ENCODE results near the gene LRRC3. TPM values are rescaled to one million over a fixed set of nuclear protein-coding genes. Genes with fewer than 3 reads are reported as not detected.
A peak's percentile ranks its signal among the peaks of the same experiment; 100 is the strongest.

LRRC3 gene
- total RNA-seq, 1 donor from 2014 or later: 9.1 TPM

- no peak overlapping the region for H3K27ac Mint-ChIP-seq (ENCODE audit: unreplicated experiment)
- no peak for TF ChIP-seq CTCF (IDR thresholded peaks at IDR 0.05; ENCODE audit: unreplicated experiment)
- H3K9me3 Mint-ChIP-seq (ENCODE audit: unreplicated experiment): no peaks in the 10 kb centered on the region
- H3K36me3 Mint-ChIP-seq (ENCODE audit: low read depth, unreplicated experiment): peaks cover 4% of the 10 kb centered on the region
- DNase-seq (ENCODE audit: low spot score): no peak
- H3K27me3 Mint-ChIP-seq (ENCODE audit: unreplicated experiment): peaks cover 4% of the 10 kb centered on the region
- H3K4me1 Mint-ChIP-seq (ENCODE audit: unreplicated experiment): no peaks in the 10 kb centered on the region
- no peak overlapping the region for H3K4me3 Mint-ChIP-seq (ENCODE audit: unreplicated experiment)
Observed at GRCh38 chr21:44450999-44451398, 4.3 kb upstream of the LRRC3 start.

GRCh38 chr21:44453120-44453519 lies 2.2 kb upstream of the LRRC3 start:
- H3K4me1 Mint-ChIP-seq (ENCODE audit: unreplicated experiment): peaks cover 2% of the 10 kb centered on the region
- no peak for DNase-seq (ENCODE audit: low spot score)
- no peaks in the 10 kb centered on the region for H3K9me3 Mint-ChIP-seq (ENCODE audit: unreplicated experiment)
- TF ChIP-seq CTCF (IDR thresholded peaks at IDR 0.05; ENCODE audit: unreplicated experiment): no peak
- no peak overlapping the region for H3K4me3 Mint-ChIP-seq (ENCODE audit: unreplicated experiment)
- no peak overlapping the region for H3K27ac Mint-ChIP-seq (ENCODE audit: unreplicated experiment)
- peaks cover 3% of the 10 kb centered on the region for H3K27me3 Mint-ChIP-seq (ENCODE audit: unreplicated experiment)
- H3K36me3 Mint-ChIP-seq (ENCODE audit: low read depth, unreplicated experiment): peaks cover 4% of the 10 kb centered on the region

- Mint-ChIP-seq H3K27me3 (ENCODE audit: unreplicated experiment) (peaks cover 3% of the 10 kb centered on the region), H3K4me1 (ENCODE audit: unreplicated experiment) (peaks cover 2% of the 10 kb centered on the region), H3K27ac (ENCODE audit: unreplicated experiment) (no peak overlapping the region), H3K36me3 (ENCODE audit: low read depth, unreplicated experiment) (peaks cover 4% of the 10 kb centered on the region), H3K9me3 (ENCODE audit: unreplicated experiment) (no peaks in the 10 kb centered on the region), H3K4me3 (ENCODE audit: unreplicated experiment) (peak overlapping the region; percentile 79)
- no peak for DNase-seq (ENCODE audit: low spot score)
- TF ChIP-seq CTCF (IDR thresholded peaks at IDR 0.05; ENCODE audit: unreplicated experiment): no peak
Observed at GRCh38 chr21:44454058-44454457, 1.3 kb upstream of the LRRC3 start.

- Mint-ChIP-seq H3K4me3 (ENCODE audit: unreplicated experiment) (no peak overlapping the region), H3K9me3 (ENCODE audit: unreplicated experiment) (no peaks in the 10 kb centered on the region), H3K36me3 (ENCODE audit: low read depth, unreplicated experiment) (peaks cover 4% of the 10 kb centered on the region), H3K27ac (ENCODE audit: unreplicated experiment) (no peak overlapping the region), H3K4me1 (ENCODE audit: unreplicated experiment) (peaks cover 4% of the 10 kb centered on the region), H3K27me3 (ENCODE audit: unreplicated experiment) (peaks cover 3% of the 10 kb centered on the region)
- DNase-seq (ENCODE audit: low spot score): peak; percentile 45
- no peak for TF ChIP-seq CTCF (IDR thresholded peaks at IDR 0.05; ENCODE audit: unreplicated experiment)
Observed at GRCh38 chr21:44455524-44456213, 359 bp downstream of the LRRC3 start.

GRCh38 chr21:44456214-44456914 lies 1.1 kb downstream of the LRRC3 start:
- no peak overlapping the region for H3K4me3 Mint-ChIP-seq (ENCODE audit: unreplicated experiment)
- peaks cover 3% of the 10 kb centered on the region for H3K27me3 Mint-ChIP-seq (ENCODE audit: unreplicated experiment)
- peaks cover 5% of the 10 kb centered on the region for H3K4me1 Mint-ChIP-seq (ENCODE audit: unreplicated experiment)
- no peak for DNase-seq (ENCODE audit: low spot score)
- TF ChIP-seq CTCF (IDR thresholded peaks at IDR 0.05; ENCODE audit: unreplicated experiment): no peak
- no peaks in the 10 kb centered on the region for H3K9me3 Mint-ChIP-seq (ENCODE audit: unreplicated experiment)
- H3K27ac Mint-ChIP-seq (ENCODE audit: unreplicated experiment): no peak overlapping the region
- H3K36me3 Mint-ChIP-seq (ENCODE audit: low read depth, unreplicated experiment): peaks cover 4% of the 10 kb centered on the region
